HepG2 (cell line): ENCODE data around the gene TPGS1. TPM values are rescaled to one million over a fixed set of nuclear protein-coding genes. Genes with fewer than 3 reads are reported as not detected.

Experiments used
- ARID2 ChIP-seq: sonication (generic); formaldehyde crosslinking; IDR thresholded peaks from 2 replicates; pipeline ENCODE4 v1.8.1; 2022; ENCODE audit warnings: mild to moderate bottlenecking, missing genetic modification reagents, borderline replicate concordance
- BCL6 ChIP-seq: IDR thresholded peaks from 2 replicates; pipeline ENCODE4 v1.6.1; 2016; ENCODE audit warnings: missing genetic modification reagents, missing compliant biosample characterization
- CEBPB ChIP-seq: IDR thresholded peaks from 2 replicates; pipeline ENCODE4 v1.6.1; 2011; ENCODE audit warnings: low read depth, low read length, improper control_type of control experiment, borderline replicate concordance
- FOXO1 ChIP-seq: sonication (generic); formaldehyde crosslinking; IDR thresholded peaks from 2 replicates; pipeline ENCODE4 v1.4.0; 2020; ENCODE audit warnings: missing genetic modification reagents
- HNRNPL ChIP-seq: fragments of 200-400 bp; formaldehyde crosslinking; IDR thresholded peaks from 2 replicates; pipeline ENCODE4 v1.6.1; 2017; ENCODE audit warnings: mild to moderate bottlenecking, low read depth, low read length
- ISX ChIP-seq: sonication (generic); formaldehyde crosslinking; conservative IDR thresholded peaks from 2 replicates; pipeline ENCODE4 v1.5.0; 2020; ENCODE audit warnings: missing genetic modification reagents
- JUND ChIP-seq: sonication (generic); formaldehyde crosslinking; IDR thresholded peaks from 2 replicates; pipeline ENCODE4 v1.8.0; 2022; ENCODE audit warnings: mild to moderate bottlenecking, missing genetic modification reagents
- MED13 ChIP-seq: sonication (generic); formaldehyde crosslinking; IDR thresholded peaks from 2 replicates; pipeline ENCODE4 v1.5.0; 2020; ENCODE audit warnings: missing genetic modification reagents
- NBN ChIP-seq: fragments of 450-650 bp; conservative IDR thresholded peaks from 2 replicates; pipeline ENCODE4 v1.6.1; 2017
- NCOA1 ChIP-seq: sonication (generic); formaldehyde crosslinking; IDR thresholded peaks from 2 replicates; pipeline ENCODE4 v1.9.0; 2021; ENCODE audit warnings: missing genetic modification reagents
- NFE2L2 ChIP-seq: fragments of 150-350 bp; IDR thresholded peaks from 2 replicates; pipeline ENCODE4 v1.6.1; 2014; ENCODE audit warnings: low read length
- NKX3-1 ChIP-seq: sonication (generic); formaldehyde crosslinking; IDR thresholded peaks from 2 replicates; pipeline ENCODE4 v1.5.0; 2020; ENCODE audit warnings: missing genetic modification reagents
- NR2F6 ChIP-seq, 2 experiments: IDR thresholded peaks; 2 replicates each; pipeline ENCODE4 v1.6.1; 2016; ENCODE audit warnings: antibody characterized with exemption in 1 of 2, mild to moderate bottlenecking in 1 of 2
- PHB2 ChIP-seq: fragments of 450-650 bp; IDR thresholded peaks from 2 replicates; pipeline ENCODE4 v1.6.1; 2018; ENCODE audit not compliant: partially characterized antibody
- POLR2G ChIP-seq: fragments of 200-400 bp; formaldehyde crosslinking; IDR thresholded peaks from 2 replicates; pipeline ENCODE4 v1.6.1; 2018; ENCODE audit warnings: mild to moderate bottlenecking, low read depth, low read length, moderate library complexity
- SMAD9 ChIP-seq: sonication (generic); formaldehyde crosslinking; IDR thresholded peaks from 2 replicates; pipeline ENCODE4 v1.5.1; 2020; ENCODE audit warnings: mild to moderate bottlenecking, missing genetic modification reagents
- SP140L ChIP-seq: sonication (generic); formaldehyde crosslinking; IDR thresholded peaks from 2 replicates; pipeline ENCODE4 v1.4.0; 2020; ENCODE audit warnings: missing genetic modification reagents, borderline replicate concordance
- SRSF4 ChIP-seq: fragments of 200-400 bp; formaldehyde crosslinking; IDR thresholded peaks from one replicate; pipeline ENCODE4 v1.6.1; 2018; ENCODE audit warnings: mild to moderate bottlenecking, low read depth, low read length, moderate library complexity; ENCODE audit not compliant: poor library complexity, severe bottlenecking
- TCF7L2 ChIP-seq: IDR thresholded peaks from 2 replicates; pipeline ENCODE4 v1.6.1; 2011; ENCODE audit warnings: mild to moderate bottlenecking, low read depth, low read length, moderate library complexity
- ZFP90 ChIP-seq: sonication (generic); formaldehyde crosslinking; IDR thresholded peaks from 2 replicates; pipeline ENCODE4 v1.8.0; 2022; ENCODE audit warnings: missing genetic modification reagents, mild to moderate bottlenecking, inconsistent platforms, borderline replicate concordance
- ZGPAT ChIP-seq: IDR thresholded peaks from 2 replicates; pipeline ENCODE4 v1.6.1; 2016; ENCODE audit warnings: mild to moderate bottlenecking
- ZMAT3 ChIP-seq: sonication (generic); formaldehyde crosslinking; conservative IDR thresholded peaks from 2 replicates; pipeline ENCODE4 v1.7.0; 2021; ENCODE audit warnings: missing genetic modification reagents
- ZNF121 ChIP-seq: sonication (generic); formaldehyde crosslinking; IDR thresholded peaks from 2 replicates; pipeline ENCODE4 v1.5.0; 2020; ENCODE audit warnings: mild to moderate bottlenecking, missing genetic modification reagents
- ZNF180 ChIP-seq: sonication (generic); formaldehyde crosslinking; IDR thresholded peaks from 2 replicates; pipeline ENCODE4 v1.4.0; 2020; ENCODE audit warnings: low read depth, missing genetic modification reagents, borderline replicate concordance
- ZNF337 ChIP-seq: sonication (generic); formaldehyde crosslinking; IDR thresholded peaks from 2 replicates; pipeline ENCODE4 v1.5.1; 2020; ENCODE audit warnings: missing genetic modification reagents, low read depth, mild to moderate bottlenecking, borderline replicate concordance
- ZNF549 ChIP-seq: sonication (generic); formaldehyde crosslinking; IDR thresholded peaks from 2 replicates; pipeline ENCODE4 v1.5.0; 2020; ENCODE audit warnings: missing genetic modification reagents
- ZNF687 ChIP-seq: sonication (generic); formaldehyde crosslinking; IDR thresholded peaks from 2 replicates; pipeline ENCODE4 v1.5.1; 2020; ENCODE audit warnings: mild to moderate bottlenecking, missing genetic modification reagents, moderate library complexity
- polyA plus RNA-seq, 8 experiments: library from polyadenylated mRNA; depleted of rRNA in 3 of 8; stranded (reverse) in 7 of 8; unstranded in 1 of 8; fragments of >200 nt; fragmentation: Illumina TruSeq in 4 of 8; extraction: Trizol in 4 of 8; gene quantifications; 2 replicates each; pipeline versions ENCODE4 v1.2.1 to v1.2.3, GENCODE V29; 2011 to 2016; ENCODE audit warnings: low read depth in 4 of 8, missing spikeins in 1 of 8, mixed read lengths in 1 of 8; ENCODE audit not compliant: insufficient read depth in 1 of 8
- total RNA-seq, 5 experiments: library from RNA; depleted of rRNA; stranded (reverse); fragments of >200 nt; fragmentation: Illumina TruSeq; extraction: Trizol; gene quantifications; 2 replicates each; pipeline ENCODE4 v1.2.3, GENCODE V29; 2016; ENCODE audit warnings: low read depth in 1 of 5

Gene TPGS1
- total and polyA plus RNA-seq, 2 of the 13 experiments (the other 11 are each of a cell fraction or from before 2014, with no cell fraction given): 1.1 to 6.2 TPM

- TF ChIP-seq ZGPAT (CRISPR knock-in tag) (no peak), PHB2 (no peak), JUND (CRISPR knock-in tag) (no peak), ZNF549 (CRISPR knock-in tag) (no peak), BCL6 (CRISPR knock-in tag) (peak; percentile 48; the same call in 1 of the 2 replicates), HNRNPL (peak; percentile 95), ZFP90 (CRISPR knock-in tag) (no peak; the same call in 1 of the 2 replicates), NCOA1 (no peak), ISX (CRISPR knock-in tag) (no peak), SP140L (no peak), ZNF121 (CRISPR knock-in tag) (no peak; the same call in none of the 2 replicates), NR2F6 (IDR thresholded peaks at IDR 0.05) (peak; percentile 45; the same call in 1 of the 2 replicates), NR2F6 (CRISPR knock-in tag; IDR thresholded peaks at IDR 0.05) (peak; percentile 80), ZNF180 (CRISPR knock-in tag) (no peak), SRSF4 (no peak), ARID2 (CRISPR knock-in tag) (no peak), SMAD9 (no peak), FOXO1 (CRISPR knock-in tag) (peak; percentile 65), NKX3-1 (CRISPR knock-in tag) (0 out of 2 replicates have a peak, but pooled peaks have one; percentile 13), NFE2L2 (no peak), TCF7L2 (no peak), ZNF337 (no peak; the same call in 1 of the 2 replicates), NBN (no peak), POLR2G (peak; percentile 82), CEBPB (no peak), ZNF687 (peak; percentile 90), ZMAT3 (no peak; the same call in 1 of the 2 replicates), MED13 (CRISPR knock-in tag) (no peak)
Measured at GRCh38 chr19:506404-507285, 652 bp upstream of the TPGS1 start (continued).
